ENCODE results near the gene TP53AIP1.

GRCh38 chr11:128904656-128905344, 37.9 kb downstream of the TP53AIP1 start:
- TF ChIP-seq CTCF (IDR thresholded peaks at IDR 0.05) = no peak
- no peak for TF ChIP-seq EP300 (IDR thresholded peaks at IDR 0.05)
- TF ChIP-seq POLR2A (IDR thresholded peaks at IDR 0.05) = no peak

Measured in ovary (tissue), 3 donors.